Endothelial cell (in vitro differentiated cells): ENCODE measurements around the gene SMAD6. TPM values are rescaled to one million over a fixed set of nuclear protein-coding genes. Genes with fewer than 3 reads are reported as not detected.

Experiments
- DNase-seq: peaks from one replicate; pipeline ENCODE4 v3.0.0; 2021; ENCODE audit warnings: low spot score
- H3K27ac Mint-ChIP-seq: one replicate; pipeline ENCODE4 v1.8.0; 2021; ENCODE audit warnings: mixed read lengths, inconsistent platforms; ENCODE audit not compliant: unreplicated experiment
- H3K27me3 Mint-ChIP-seq: one replicate; pipeline ENCODE4 v1.8.0; 2021; ENCODE audit warnings: mild to moderate bottlenecking, moderate library complexity, mixed read lengths, inconsistent platforms; ENCODE audit not compliant: unreplicated experiment
- H3K36me3 Mint-ChIP-seq: one replicate; pipeline ENCODE4 v1.8.0; 2021; ENCODE audit warnings: mild to moderate bottlenecking, low read depth, mixed read lengths, inconsistent platforms; ENCODE audit not compliant: unreplicated experiment
- H3K4me1 Mint-ChIP-seq: one replicate; pipeline ENCODE4 v1.8.0; 2021; ENCODE audit warnings: mild to moderate bottlenecking, mixed read lengths, inconsistent platforms; ENCODE audit not compliant: unreplicated experiment
- H3K4me3 Mint-ChIP-seq: one replicate; pipeline ENCODE4 v1.8.0; 2021; ENCODE audit warnings: mild to moderate bottlenecking, mixed read lengths, inconsistent platforms; ENCODE audit not compliant: unreplicated experiment
- H3K9me3 Mint-ChIP-seq: one replicate; pipeline ENCODE4 v1.8.0; 2021; ENCODE audit warnings: mixed read lengths, inconsistent platforms; ENCODE audit not compliant: unreplicated experiment
- total RNA-seq: library from RNA; stranded (reverse); fragmentation: NEBNext Ultra II Directional; extraction: Animal tissue kit (Norgen Biotek cat#: 25700); gene quantifications from one replicate; pipeline ENCODE4 v1.2.1, GENCODE V29; 2021; ENCODE audit not compliant: unreplicated experiment
- TF ChIP-seq, protein P1 (sequence below): fragments of 200-600 bp; sonication (generic); IDR thresholded peaks from one replicate; pipeline ENCODE4 v1.5.0; 2021; ENCODE audit warnings: antibody characterized with exemption; ENCODE audit not compliant: unreplicated experiment

The SMAD6 gene
- total RNA-seq, 1 donor from 2014 or later, result 21.3 TPM

DNA sequence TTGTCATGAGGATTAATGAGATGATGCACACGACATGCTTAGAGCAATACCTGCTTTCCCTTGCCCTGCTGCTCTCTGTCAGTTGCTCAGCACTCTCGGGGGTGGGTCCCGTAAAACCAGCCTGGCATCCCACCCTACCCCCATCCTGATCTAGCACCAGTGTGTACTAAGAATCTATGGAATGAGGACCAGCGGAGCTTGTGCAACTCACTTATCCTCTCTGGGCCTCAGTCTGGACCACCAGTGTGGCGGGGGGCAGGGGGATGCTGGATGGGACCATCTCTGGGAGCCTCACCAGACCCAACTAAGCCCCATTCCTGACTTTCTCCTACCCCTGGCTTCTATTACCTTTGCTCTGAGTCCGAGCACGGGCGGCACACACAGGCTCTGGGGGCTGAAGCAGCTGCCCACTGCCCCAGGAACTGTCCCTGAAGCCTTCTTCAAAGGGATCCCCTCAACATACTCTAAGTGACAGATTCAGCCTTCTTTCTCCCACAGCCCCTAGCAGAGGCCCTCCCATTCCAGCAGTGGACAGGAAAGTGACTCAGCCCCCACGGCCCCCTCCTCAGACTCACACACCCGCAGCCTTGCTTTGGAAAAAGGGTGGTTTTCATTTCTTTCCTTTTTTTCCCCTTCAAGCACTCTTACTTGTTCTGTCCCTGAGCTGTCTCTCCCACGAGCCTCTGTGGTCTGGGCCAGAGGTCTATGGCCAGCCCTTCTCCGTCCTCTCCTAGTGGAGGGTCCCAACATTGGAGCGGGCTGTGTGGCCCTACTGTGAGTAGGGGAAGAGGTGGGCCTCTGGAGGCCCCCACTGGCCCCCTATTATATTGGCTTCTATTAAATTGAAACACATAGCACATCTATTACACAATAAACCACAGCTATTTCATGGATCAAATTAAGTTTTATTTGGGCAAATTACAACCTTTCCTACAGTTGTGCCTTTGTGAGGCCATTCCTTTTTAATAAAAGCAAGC is 100.3 kb downstream of the SMAD6 start:
- no peak overlapping the region for H3K4me3 Mint-ChIP-seq
- TF ChIP-seq, protein P1, sequence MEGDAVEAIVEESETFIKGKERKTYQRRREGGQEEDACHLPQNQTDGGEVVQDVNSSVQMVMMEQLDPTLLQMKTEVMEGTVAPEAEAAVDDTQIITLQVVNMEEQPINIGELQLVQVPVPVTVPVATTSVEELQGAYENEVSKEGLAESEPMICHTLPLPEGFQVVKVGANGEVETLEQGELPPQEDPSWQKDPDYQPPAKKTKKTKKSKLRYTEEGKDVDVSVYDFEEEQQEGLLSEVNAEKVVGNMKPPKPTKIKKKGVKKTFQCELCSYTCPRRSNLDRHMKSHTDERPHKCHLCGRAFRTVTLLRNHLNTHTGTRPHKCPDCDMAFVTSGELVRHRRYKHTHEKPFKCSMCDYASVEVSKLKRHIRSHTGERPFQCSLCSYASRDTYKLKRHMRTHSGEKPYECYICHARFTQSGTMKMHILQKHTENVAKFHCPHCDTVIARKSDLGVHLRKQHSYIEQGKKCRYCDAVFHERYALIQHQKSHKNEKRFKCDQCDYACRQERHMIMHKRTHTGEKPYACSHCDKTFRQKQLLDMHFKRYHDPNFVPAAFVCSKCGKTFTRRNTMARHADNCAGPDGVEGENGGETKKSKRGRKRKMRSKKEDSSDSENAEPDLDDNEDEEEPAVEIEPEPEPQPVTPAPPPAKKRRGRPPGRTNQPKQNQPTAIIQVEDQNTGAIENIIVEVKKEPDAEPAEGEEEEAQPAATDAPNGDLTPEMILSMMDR, result no peak
- no peaks in the 10 kb centered on the region for H3K27me3 Mint-ChIP-seq
- no peaks in the 10 kb centered on the region for H3K9me3 Mint-ChIP-seq
- H3K4me1 Mint-ChIP-seq, result peaks cover 13% of the 10 kb centered on the region
- no peak for DNase-seq
- peak overlapping the region; percentile 26 for H3K27ac Mint-ChIP-seq
- no peaks in the 10 kb centered on the region for H3K36me3 Mint-ChIP-seq

DNA sequence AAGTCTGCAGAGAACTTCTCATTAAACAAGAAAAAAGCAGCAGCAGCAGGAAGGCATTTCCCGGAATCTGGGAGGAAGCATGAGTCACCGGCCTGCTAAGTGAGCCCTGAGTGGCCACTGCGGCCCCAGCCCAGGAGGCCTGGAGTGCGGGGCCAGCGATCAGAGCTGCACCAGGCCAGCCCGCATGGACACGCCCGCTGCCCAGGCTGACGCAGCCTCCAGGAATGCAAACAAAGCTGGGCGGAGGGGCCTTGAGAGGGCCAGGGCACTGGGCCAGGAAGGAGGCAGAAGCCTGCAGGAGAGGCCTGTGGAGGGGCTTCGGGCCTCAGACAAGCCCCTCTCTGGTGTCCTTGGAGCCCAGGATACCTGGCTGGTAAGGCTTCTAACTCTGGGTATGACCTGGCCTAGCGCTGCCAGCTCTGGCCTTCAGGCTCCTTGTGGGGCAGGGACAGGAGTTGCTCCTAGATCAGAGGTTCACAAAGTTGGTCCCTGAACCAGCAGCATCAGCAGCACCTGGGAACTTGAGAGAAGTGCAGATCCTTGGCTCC is 101.2 kb downstream of the SMAD6 start:
- Mint-ChIP-seq H3K27me3 (no peaks in the 10 kb centered on the region), H3K4me3 (no peak overlapping the region), H3K27ac (no peak overlapping the region), H3K36me3 (no peaks in the 10 kb centered on the region), H3K9me3 (no peaks in the 10 kb centered on the region), H3K4me1 (peaks cover 13% of the 10 kb centered on the region)
- TF ChIP-seq, protein P1, result no peak
- peak; percentile 64 for DNase-seq

DNA sequence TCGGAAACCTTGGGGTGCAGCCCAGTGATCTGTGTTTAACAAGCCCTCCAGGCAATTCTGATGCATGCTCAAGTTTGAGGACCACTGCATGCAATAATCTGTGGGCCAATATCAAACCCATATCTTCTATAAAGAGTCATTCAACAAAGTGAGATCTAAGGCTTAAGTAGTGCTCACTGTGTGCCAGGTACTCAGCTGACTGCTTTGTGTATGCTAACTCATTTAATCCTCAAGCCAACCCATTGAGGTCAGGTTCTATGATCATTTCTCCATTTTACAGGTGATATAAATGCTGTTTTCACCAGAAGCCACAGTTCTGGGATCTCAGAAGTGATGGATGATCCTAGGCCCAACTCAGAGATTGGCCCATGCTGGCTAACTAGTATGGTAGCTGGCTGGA is 101.7 kb downstream of the SMAD6 start:
- Mint-ChIP-seq H3K4me1 (peaks cover 13% of the 10 kb centered on the region), H3K36me3 (no peaks in the 10 kb centered on the region), H3K4me3 (no peak overlapping the region), H3K27me3 (no peaks in the 10 kb centered on the region), H3K9me3 (no peaks in the 10 kb centered on the region), H3K27ac (no peak overlapping the region)
- DNase-seq, result no peak
- TF ChIP-seq, protein P1, result no peak

DNA sequence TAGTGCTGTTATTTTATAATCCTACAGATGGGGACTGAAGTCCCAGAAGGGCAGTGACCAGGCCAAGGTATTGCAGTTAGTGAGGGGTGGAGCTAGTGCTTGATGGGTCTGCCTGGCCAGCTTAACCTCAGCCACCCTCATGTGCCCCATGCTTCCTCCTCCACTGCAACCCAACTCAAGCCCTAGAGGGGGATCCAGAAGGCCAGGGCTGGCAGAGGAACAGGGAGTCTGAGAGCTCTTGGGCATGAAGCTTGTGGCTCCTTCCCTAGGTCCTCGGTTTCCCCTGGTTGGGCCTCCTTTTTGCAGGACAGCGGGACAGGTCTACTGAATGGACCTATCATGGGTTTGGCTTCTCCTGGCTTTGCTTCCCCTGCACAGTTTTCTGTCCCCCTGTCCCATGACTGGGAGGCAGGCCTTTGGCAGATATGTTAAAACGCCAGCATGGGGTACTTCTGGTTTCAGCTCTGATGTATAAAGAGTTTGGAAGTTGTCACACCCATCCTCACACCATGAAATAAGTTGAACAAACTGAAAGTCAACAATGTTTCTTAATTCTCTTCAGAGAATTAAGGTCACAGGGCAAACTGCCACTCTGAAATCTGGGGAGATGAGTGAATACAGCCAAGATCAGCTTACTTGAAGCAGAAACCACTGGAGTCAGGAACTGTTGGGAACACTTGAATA is 103.3 kb downstream of the SMAD6 start:
- Mint-ChIP-seq H3K4me1 (peaks cover 13% of the 10 kb centered on the region), H3K9me3 (no peaks in the 10 kb centered on the region), H3K27ac (no peak overlapping the region), H3K36me3 (no peaks in the 10 kb centered on the region), H3K27me3 (no peaks in the 10 kb centered on the region), H3K4me3 (no peak overlapping the region)
- no peak for DNase-seq
- TF ChIP-seq, protein P1, result no peak
